ENCODE measurements around the gene MGRN1. TPM values are rescaled to one million over a fixed set of nuclear protein-coding genes. Genes with fewer than 3 reads are reported as not detected.

The MGRN1 gene
- 100 to 1,000 TPM; 102 to 106 (median 105) TPM for total RNA-seq
- total RNA-seq (2013): 24.6 TPM

DNA sequence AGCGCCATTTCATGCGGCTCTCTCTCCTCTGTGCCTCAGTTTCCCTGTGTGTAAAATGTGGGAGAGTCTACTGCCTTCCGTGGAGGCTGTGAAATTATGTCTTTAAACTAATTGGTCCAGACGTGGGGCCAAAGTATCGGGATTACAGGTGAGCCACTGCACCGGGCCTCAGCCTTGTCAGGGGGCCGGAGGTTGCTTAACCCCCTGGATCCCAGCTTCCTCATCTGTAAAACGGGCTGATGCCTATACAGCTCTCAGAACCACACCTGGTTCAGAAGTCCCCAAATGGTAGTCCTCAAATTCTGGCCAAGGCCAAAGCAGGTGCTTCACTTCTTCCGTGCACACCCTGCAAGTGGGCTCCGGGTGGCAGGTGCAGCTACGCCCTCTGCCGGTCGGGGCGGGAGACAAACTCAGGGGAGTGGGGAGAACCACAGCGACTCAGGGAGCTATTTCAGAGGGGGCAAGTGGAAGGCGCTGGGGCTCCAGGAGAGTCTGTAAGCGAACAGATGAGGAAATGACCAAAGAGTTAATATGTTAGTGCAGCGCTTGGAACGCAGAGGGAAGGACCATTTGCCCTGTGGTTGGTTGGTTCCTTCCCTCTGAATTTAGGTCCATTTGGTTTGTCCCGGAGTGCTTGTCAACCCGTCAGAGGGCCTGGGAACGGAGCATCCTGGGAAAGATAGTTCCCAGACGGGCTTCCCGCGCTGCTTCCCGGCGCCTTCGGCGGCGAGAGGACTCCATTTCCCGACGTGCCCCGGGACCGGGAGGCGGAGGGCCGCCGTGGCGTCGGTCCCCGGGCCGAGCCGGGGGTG, at the start of gene MGRN1:
Gene MGRN1 (plus strand): TSS at position 812 of the 812 bp plus-strand sequence. CDS start 135 bp downstream, outside the sequence.
- peak within 1 kb of the TSS; percentile 99 to 100 for H3K27ac Mint-ChIP-seq

GRCh38 chr16:4574919-4575705, 49.5 kb upstream of the MGRN1 start:
- WGBS (ENCODE audit: insufficient coverage): 50% methylated on average over 11 of the region's 11 CpGs
- no peaks in the 10 kb centered on the region for H3K36me3 Mint-ChIP-seq
- Histone ChIP-seq H3K27me3 (ENCODE audit: control insufficient read depth, insufficient read depth, low read length) (no peaks in the 10 kb centered on the region), H3K9me3 (ENCODE audit: control insufficient read depth, insufficient read depth, low read length) (no peaks in the 10 kb centered on the region), H3K27ac (ENCODE audit: low read length) (no peak overlapping the region), H3K4me1 (ENCODE audit: control insufficient read depth, insufficient read depth, low read length) (peaks cover 7% of the 10 kb centered on the region), H3K4me3 (ENCODE audit: low read length) (no peak overlapping the region), H3K36me3 (ENCODE audit: control insufficient read depth, insufficient read depth, low read length) (no peaks in the 10 kb centered on the region)
- ATAC-seq: peak in 1 of 3 donors; percentile 30
- TF ChIP-seq, protein P1, sequence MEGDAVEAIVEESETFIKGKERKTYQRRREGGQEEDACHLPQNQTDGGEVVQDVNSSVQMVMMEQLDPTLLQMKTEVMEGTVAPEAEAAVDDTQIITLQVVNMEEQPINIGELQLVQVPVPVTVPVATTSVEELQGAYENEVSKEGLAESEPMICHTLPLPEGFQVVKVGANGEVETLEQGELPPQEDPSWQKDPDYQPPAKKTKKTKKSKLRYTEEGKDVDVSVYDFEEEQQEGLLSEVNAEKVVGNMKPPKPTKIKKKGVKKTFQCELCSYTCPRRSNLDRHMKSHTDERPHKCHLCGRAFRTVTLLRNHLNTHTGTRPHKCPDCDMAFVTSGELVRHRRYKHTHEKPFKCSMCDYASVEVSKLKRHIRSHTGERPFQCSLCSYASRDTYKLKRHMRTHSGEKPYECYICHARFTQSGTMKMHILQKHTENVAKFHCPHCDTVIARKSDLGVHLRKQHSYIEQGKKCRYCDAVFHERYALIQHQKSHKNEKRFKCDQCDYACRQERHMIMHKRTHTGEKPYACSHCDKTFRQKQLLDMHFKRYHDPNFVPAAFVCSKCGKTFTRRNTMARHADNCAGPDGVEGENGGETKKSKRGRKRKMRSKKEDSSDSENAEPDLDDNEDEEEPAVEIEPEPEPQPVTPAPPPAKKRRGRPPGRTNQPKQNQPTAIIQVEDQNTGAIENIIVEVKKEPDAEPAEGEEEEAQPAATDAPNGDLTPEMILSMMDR (IDR thresholded peaks at IDR 0.05): no peak
- peak in 1 of 2 donors; percentile 10 for DNase-seq
- intact Hi-C loops (cut with micrococcal nuclease): no loop called here
- H3K27me3 Mint-ChIP-seq (ENCODE audit: low read depth in 2 of 2): no peaks in the 10 kb centered on the region
- H3K4me3 Mint-ChIP-seq: no peak overlapping the region
- H3K4me1 Mint-ChIP-seq: no peaks in the 10 kb centered on the region
- H3K27ac Mint-ChIP-seq: no peak overlapping the region
- H3K9me3 Mint-ChIP-seq: no peaks in the 10 kb centered on the region

More for the DNA sequence above, at the start of gene MGRN1:
- H3K36me3 Mint-ChIP-seq: no peaks in the 10 kb centered on the region
- peaks cover 27 to 33% of the 10 kb centered on the region in 2 donors for H3K4me1 Mint-ChIP-seq
- Histone ChIP-seq H3K27me3 (ENCODE audit: control insufficient read depth, insufficient read depth, low read length) (no peaks in the 10 kb centered on the region), H3K36me3 (ENCODE audit: control insufficient read depth, insufficient read depth, low read length) (no peaks in the 10 kb centered on the region), H3K4me1 (ENCODE audit: control insufficient read depth, insufficient read depth, low read length) (peaks cover 28% of the 10 kb centered on the region), H3K4me3 (ENCODE audit: low read length) (peak within 1 kb of the TSS; percentile 34), H3K9me3 (ENCODE audit: control insufficient read depth, insufficient read depth, low read length) (no peaks in the 10 kb centered on the region), H3K27ac (ENCODE audit: low read length) (peak within 1 kb of the TSS; percentile 80)
- TF ChIP-seq, protein P1 (IDR thresholded peaks at IDR 0.05): peak; percentile 88
- intact Hi-C loops (cut with micrococcal nuclease): loop anchor here (1.0 kb wide), 1 partner anchor 8 kb away; no protein-coding TSS in a partner anchor
- ATAC-seq (peak; percentile 74 to 92 (median 82)), DNase-seq (peak; percentile 84 to 96)
- no peaks in the 10 kb centered on the region for H3K27me3 Mint-ChIP-seq (ENCODE audit: low read depth in 2 of 2)
- WGBS (ENCODE audit: insufficient coverage): 12% methylated on average over 42 of the region's 42 CpGs
- peak within 1 kb of the TSS; percentile 98 for H3K4me3 Mint-ChIP-seq
- no peaks in the 10 kb centered on the region for H3K9me3 Mint-ChIP-seq

DNA sequence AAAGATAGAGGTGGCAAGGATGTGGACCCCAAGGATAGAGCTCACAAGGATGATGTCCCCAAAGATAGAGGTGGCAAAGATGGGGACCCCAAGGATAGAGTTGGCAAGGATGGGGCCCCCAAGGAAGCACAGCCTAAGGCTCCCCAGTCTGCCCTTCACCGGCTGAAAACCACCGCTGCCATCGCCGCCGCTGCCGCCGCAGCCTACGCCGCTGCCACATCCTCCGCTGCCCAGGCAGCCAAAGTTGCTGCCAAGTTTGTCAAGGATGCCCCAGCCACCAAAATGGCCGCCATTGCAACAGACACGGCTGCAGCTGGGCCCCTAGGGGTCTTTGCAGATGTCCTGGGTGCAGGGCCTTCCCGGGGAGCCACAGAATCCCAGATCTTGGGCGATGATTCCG, 48.6 kb upstream of the MGRN1 start:
- peaks cover 7% of the 10 kb centered on the region for H3K4me1 ChIP-seq (ENCODE audit: control insufficient read depth, insufficient read depth, low read length)
- H3K27ac ChIP-seq (ENCODE audit: low read length): no peak overlapping the region
- Mint-ChIP-seq H3K4me3 (no peak overlapping the region), H3K4me1 (no peaks in the 10 kb centered on the region), H3K36me3 (no peaks in the 10 kb centered on the region), H3K9me3 (no peaks in the 10 kb centered on the region), H3K27ac (no peak overlapping the region), H3K27me3 (ENCODE audit: low read depth in 2 of 2) (no peaks in the 10 kb centered on the region)
- intact Hi-C loops (cut with micrococcal nuclease): no loop called here
- 92% methylated on average over 15 of the region's 15 CpGs for WGBS (ENCODE audit: insufficient coverage)
- no peaks in the 10 kb centered on the region for H3K9me3 ChIP-seq (ENCODE audit: control insufficient read depth, insufficient read depth, low read length)
- ATAC-seq: no peak
- TF ChIP-seq, protein P1 (IDR thresholded peaks at IDR 0.05): no peak
- H3K4me3 ChIP-seq (ENCODE audit: low read length): no peak overlapping the region
- H3K27me3 ChIP-seq (ENCODE audit: control insufficient read depth, insufficient read depth, low read length): no peaks in the 10 kb centered on the region
- no peaks in the 10 kb centered on the region for H3K36me3 ChIP-seq (ENCODE audit: control insufficient read depth, insufficient read depth, low read length)
- DNase-seq: no peak
